Gastrocnemius medialis (tissue), 4 donors: Measurements from ENCODE around the gene LMBRD2. TPM values are rescaled to one million over a fixed set of nuclear protein-coding genes. Genes with fewer than 3 reads are reported as not detected.

Experiments used
- ATAC-seq, 2 donors: fragments of 150-250 bp; one replicate each; pipeline ENCODE4 v1.9.1; 2016
- DNase-seq, 2 donors: peaks; one replicate each; pipeline ENCODE4 v3.0.0-alpha.2; 2019
- H3K27ac ChIP-seq, 4 donors: fragments of 200-600 bp; sonication (generic); 1 replicate in 1 of 4; 2 replicates in 3 of 4; pipeline ENCODE4 v1.5.1; 2016 to 2018; ENCODE audit warnings: mild to moderate bottlenecking in 2 of 4, moderate library complexity in 1 of 4
- H3K27me3 ChIP-seq, 3 donors: fragments of 200-600 bp; sonication (generic) in 2 of 3; 1 replicate in 1 of 3; 2 replicates in 2 of 3; pipeline versions ENCODE4 v1.5.1 to v1.6.0; 2016 to 2019; ENCODE audit warnings: mild to moderate bottlenecking in 1 of 3, moderate library complexity in 1 of 3
- H3K36me3 ChIP-seq, 2 donors: fragments of 200-600 bp; sonication (generic) in 1 of 2; one replicate each; pipeline ENCODE4 v1.5.1; 2017 to 2018
- H3K4me1 ChIP-seq, 2 donors: fragments of 200-600 bp; sonication (generic) in 1 of 2; one replicate each; pipeline ENCODE4 v1.5.1; 2016 to 2017; ENCODE audit warnings: mild to moderate bottlenecking in 2 of 2
- H3K4me3 ChIP-seq, 4 donors: fragments of 200-600 bp; sonication (generic) in 3 of 4; 1 replicate in 1 of 4; 2 replicates in 3 of 4; pipeline ENCODE4 v1.5.1; 2016 to 2019; ENCODE audit warnings: mild to moderate bottlenecking in 2 of 4
- H3K9me3 ChIP-seq, 3 donors: fragments of 200-600 bp; sonication (generic) in 2 of 3; 1 replicate in 1 of 3; 2 replicates in 2 of 3; pipeline ENCODE4 v1.5.1; 2016 to 2019
- CTCF ChIP-seq, 5 experiments: fragments of 450-650 bp in 3 of 5; fragments of 200-600 bp in 2 of 5; sonication (generic) in 2 of 5; IDR thresholded peaks in 4 of 5; conservative IDR thresholded peaks in 1 of 5; 1 replicate in 4 of 5; 2 replicates in 1 of 5; pipeline ENCODE4 v1.5.1; 2016 to 2019; ENCODE audit warnings: antibody characterized with exemption in 5 of 5, mild to moderate bottlenecking in 3 of 5, moderate library complexity in 3 of 5
- POLR2A ChIP-seq, 2 donors: fragments of 450-650 bp; IDR thresholded peaks; one replicate each; pipeline ENCODE4 v1.6.1; 2017; ENCODE audit warnings: antibody characterized with exemption in 2 of 2, mild to moderate bottlenecking in 2 of 2, moderate library complexity in 2 of 2
- in situ Hi-C, 4 donors: fragments of 200-750 bp; cut with MboI; loops; one replicate each; pipeline versions ENCODE4 v1.15.0 to v1.8.0; 2017; ENCODE audit warnings: low sequenced_read_pairs in 4 of 4
- intact Hi-C: fragments of 100-400 bp; cut with DNase I; formaldehyde crosslinking; loops from one replicate; pipeline ENCODE4 v1.15.1; 2023; ENCODE audit warnings: low total_unique reads
- total RNA-seq, 4 donors: library from RNA; depleted of rRNA; stranded (reverse); fragments of >200 nt; gene quantifications; one replicate each; pipeline versions ENCODE4 v1.1.0 to v1.2.3, GENCODE V29; 2016

LMBRD2 gene
- total RNA-seq, 4 donors from 2014 or later, result 12.2 to 29.0 (median 21.3) TPM

- Histone ChIP-seq H3K4me3 (peak overlapping the region; percentile 89 to 99 (median 92)), H3K27ac (peak overlapping the region; percentile 88 to 95 (median 92)), H3K4me1 (peaks cover 32 to 35% of the 10 kb centered on the region in 2 donors), H3K27me3 (no peaks in the 10 kb centered on the region), H3K9me3 (no peaks in the 10 kb centered on the region), H3K36me3 (peaks cover 0 to 6% of the 10 kb centered on the region in 2 donors)
- in situ Hi-C loops, result loop anchor here in 1 of 4 donors (10.0 kb wide), 1 partner anchor 1226 kb away; the partner anchor contains the start of gene DNAJC21
- TF ChIP-seq POLR2A (IDR thresholded peaks at IDR 0.05) (no peak), CTCF (IDR thresholded peaks at IDR 0.05 in 4 of 5, conservative IDR thresholded peaks at IDR 0.05 in 1 of 5) (no peak)
- DNase-seq (peak in 1 of 2 donors; percentile 39), ATAC-seq (peak; percentile 49 to 56)
- intact Hi-C loops, result loop anchor here (10.0 kb wide), 2 partner anchors 544 to 1224 kb away; partner anchors contain the start of genes NUP155 and WDR70
These were observed 832 bp downstream of the LMBRD2 start for GRCh38 chr5:36150676-36151433.

- Histone ChIP-seq H3K27ac (no peak overlapping the region), H3K4me1 (peaks cover 21 to 24% of the 10 kb centered on the region in 2 donors), H3K9me3 (no peaks in the 10 kb centered on the region), H3K36me3 (no peaks in the 10 kb centered on the region), H3K27me3 (no peaks in the 10 kb centered on the region), H3K4me3 (no peak overlapping the region)
- no peak for DNase-seq
- intact Hi-C loops, result no loop called here
- TF ChIP-seq CTCF (IDR thresholded peaks at IDR 0.05 in 4 of 5, conservative IDR thresholded peaks at IDR 0.05 in 1 of 5), result no peak
- no peak for TF ChIP-seq POLR2A (IDR thresholded peaks at IDR 0.05)
- no peak for ATAC-seq
- in situ Hi-C loops, result no loop called here
These were observed 4.0 kb downstream of the LMBRD2 start for GRCh38 chr5:36147681-36148080.

DNA sequence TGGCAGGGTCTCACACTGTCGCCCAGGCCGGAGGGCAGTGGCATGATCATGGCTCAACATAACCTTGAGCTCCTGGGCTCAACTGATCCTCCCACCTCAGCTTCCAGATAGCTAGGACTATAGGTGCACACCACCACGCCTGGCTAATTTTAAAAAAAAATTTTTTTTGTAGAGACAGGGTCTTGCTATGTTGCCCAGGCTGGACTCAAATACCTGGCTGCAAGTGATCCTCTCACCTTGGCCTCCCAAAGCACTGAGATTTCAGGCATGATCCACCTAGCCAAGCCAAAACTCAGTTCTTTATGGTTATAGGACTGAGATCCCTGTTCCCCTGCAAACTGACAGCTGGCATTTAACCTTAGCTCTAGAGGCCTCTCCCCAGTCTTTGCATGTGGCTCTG, 5.3 kb downstream of the LMBRD2 start:
- intact Hi-C loops, result no loop called here
- ATAC-seq (no peak), DNase-seq (no peak)
- peaks cover 15 to 19% of the 10 kb centered on the region in 2 donors for H3K4me1 ChIP-seq
- no peaks in the 10 kb centered on the region for H3K27me3 ChIP-seq
- H3K27ac ChIP-seq, result no peak overlapping the region
- TF ChIP-seq CTCF (IDR thresholded peaks at IDR 0.05 in 4 of 5, conservative IDR thresholded peaks at IDR 0.05 in 1 of 5) (no peak), POLR2A (IDR thresholded peaks at IDR 0.05) (no peak)
- H3K36me3 ChIP-seq, result peaks cover 0 to 1% of the 10 kb centered on the region in 2 donors
- H3K9me3 ChIP-seq, result no peaks in the 10 kb centered on the region
- no peak overlapping the region for H3K4me3 ChIP-seq
- in situ Hi-C loops, result no loop called here

GRCh38 chr5:36145311-36145710, 6.4 kb downstream of the LMBRD2 start:
- in situ Hi-C loops, result no loop called here

More at GRCh38 chr5:36145311-36145710, 6.4 kb downstream of the LMBRD2 start:
- no peak overlapping the region for H3K4me3 ChIP-seq
- intact Hi-C loops, result no loop called here
- H3K9me3 ChIP-seq, result no peaks in the 10 kb centered on the region
- ATAC-seq, result no peak
- no peak overlapping the region for H3K27ac ChIP-seq
- no peak for DNase-seq
- H3K27me3 ChIP-seq, result no peaks in the 10 kb centered on the region
- H3K4me1 ChIP-seq, result peaks cover 8 to 12% of the 10 kb centered on the region in 2 donors
- H3K36me3 ChIP-seq, result peaks cover 0 to 5% of the 10 kb centered on the region in 2 donors
- TF ChIP-seq CTCF (IDR thresholded peaks at IDR 0.05 in 4 of 5, conservative IDR thresholded peaks at IDR 0.05 in 1 of 5) (no peak), POLR2A (IDR thresholded peaks at IDR 0.05) (no peak)
